ENCODE results near the gene HDGFL1.

DNA sequence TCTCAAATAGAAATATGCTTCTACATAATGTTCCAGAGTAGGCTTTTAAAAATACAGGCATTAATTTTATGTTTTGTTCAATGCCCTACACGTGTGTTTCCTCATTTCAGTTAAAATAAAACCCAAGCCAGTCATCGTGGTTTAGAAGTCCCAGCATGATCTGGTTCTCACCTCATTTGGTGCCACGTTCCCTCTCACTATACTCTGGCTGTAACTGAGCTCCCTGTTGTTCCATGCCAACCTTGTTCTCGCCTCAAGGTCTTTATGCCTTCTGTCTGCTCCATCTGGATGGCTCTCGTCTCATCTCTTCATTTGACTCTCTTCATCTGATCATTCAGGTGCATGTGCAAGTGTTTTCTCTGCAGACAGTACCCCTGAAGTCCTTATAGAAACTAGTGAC lies 32.6 kb downstream of the HDGFL1 start:
- TF ChIP-seq, protein P1, sequence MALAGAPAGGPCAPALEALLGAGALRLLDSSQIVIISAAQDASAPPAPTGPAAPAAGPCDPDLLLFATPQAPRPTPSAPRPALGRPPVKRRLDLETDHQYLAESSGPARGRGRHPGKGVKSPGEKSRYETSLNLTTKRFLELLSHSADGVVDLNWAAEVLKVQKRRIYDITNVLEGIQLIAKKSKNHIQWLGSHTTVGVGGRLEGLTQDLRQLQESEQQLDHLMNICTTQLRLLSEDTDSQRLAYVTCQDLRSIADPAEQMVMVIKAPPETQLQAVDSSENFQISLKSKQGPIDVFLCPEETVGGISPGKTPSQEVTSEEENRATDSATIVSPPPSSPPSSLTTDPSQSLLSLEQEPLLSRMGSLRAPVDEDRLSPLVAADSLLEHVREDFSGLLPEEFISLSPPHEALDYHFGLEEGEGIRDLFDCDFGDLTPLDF (CRISPR knock-in tag; IDR thresholded peaks at IDR 0.05) = no peak
- TF ChIP-seq, protein P2, sequence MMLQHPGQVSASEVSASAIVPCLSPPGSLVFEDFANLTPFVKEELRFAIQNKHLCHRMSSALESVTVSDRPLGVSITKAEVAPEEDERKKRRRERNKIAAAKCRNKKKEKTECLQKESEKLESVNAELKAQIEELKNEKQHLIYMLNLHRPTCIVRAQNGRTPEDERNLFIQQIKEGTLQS (CRISPR knock-in tag; conservative IDR thresholded peaks at IDR 0.05) = no peak
- no peak for TF ChIP-seq ZBTB21 (CRISPR knock-in tag; IDR thresholded peaks at IDR 0.05; ENCODE audit: borderline replicate concordance)
- no peak for TF ChIP-seq JAZF1 (CRISPR knock-in tag; IDR thresholded peaks at IDR 0.05)
- TF ChIP-seq, protein P3, sequence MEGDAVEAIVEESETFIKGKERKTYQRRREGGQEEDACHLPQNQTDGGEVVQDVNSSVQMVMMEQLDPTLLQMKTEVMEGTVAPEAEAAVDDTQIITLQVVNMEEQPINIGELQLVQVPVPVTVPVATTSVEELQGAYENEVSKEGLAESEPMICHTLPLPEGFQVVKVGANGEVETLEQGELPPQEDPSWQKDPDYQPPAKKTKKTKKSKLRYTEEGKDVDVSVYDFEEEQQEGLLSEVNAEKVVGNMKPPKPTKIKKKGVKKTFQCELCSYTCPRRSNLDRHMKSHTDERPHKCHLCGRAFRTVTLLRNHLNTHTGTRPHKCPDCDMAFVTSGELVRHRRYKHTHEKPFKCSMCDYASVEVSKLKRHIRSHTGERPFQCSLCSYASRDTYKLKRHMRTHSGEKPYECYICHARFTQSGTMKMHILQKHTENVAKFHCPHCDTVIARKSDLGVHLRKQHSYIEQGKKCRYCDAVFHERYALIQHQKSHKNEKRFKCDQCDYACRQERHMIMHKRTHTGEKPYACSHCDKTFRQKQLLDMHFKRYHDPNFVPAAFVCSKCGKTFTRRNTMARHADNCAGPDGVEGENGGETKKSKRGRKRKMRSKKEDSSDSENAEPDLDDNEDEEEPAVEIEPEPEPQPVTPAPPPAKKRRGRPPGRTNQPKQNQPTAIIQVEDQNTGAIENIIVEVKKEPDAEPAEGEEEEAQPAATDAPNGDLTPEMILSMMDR (IDR thresholded peaks at IDR 0.05) = no peak
- TF ChIP-seq, protein P4, sequence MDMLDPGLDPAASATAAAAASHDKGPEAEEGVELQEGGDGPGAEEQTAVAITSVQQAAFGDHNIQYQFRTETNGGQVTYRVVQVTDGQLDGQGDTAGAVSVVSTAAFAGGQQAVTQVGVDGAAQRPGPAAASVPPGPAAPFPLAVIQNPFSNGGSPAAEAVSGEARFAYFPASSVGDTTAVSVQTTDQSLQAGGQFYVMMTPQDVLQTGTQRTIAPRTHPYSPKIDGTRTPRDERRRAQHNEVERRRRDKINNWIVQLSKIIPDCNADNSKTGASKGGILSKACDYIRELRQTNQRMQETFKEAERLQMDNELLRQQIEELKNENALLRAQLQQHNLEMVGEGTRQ (CRISPR knock-in tag; IDR thresholded peaks at IDR 0.05) = no peak
- TF ChIP-seq TP53 (CRISPR knock-in tag; IDR thresholded peaks at IDR 0.05) = no peak
- TF ChIP-seq, protein P5, sequence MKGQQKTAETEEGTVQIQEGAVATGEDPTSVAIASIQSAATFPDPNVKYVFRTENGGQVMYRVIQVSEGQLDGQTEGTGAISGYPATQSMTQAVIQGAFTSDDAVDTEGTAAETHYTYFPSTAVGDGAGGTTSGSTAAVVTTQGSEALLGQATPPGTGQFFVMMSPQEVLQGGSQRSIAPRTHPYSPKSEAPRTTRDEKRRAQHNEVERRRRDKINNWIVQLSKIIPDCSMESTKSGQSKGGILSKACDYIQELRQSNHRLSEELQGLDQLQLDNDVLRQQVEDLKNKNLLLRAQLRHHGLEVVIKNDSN (CRISPR knock-in tag; IDR thresholded peaks at IDR 0.05) = no peak
- TF ChIP-seq CREB1 (CRISPR knock-in tag; IDR thresholded peaks at IDR 0.05) = no peak
